Measurements from ENCODE around the gene LAMTOR5.

DNA sequence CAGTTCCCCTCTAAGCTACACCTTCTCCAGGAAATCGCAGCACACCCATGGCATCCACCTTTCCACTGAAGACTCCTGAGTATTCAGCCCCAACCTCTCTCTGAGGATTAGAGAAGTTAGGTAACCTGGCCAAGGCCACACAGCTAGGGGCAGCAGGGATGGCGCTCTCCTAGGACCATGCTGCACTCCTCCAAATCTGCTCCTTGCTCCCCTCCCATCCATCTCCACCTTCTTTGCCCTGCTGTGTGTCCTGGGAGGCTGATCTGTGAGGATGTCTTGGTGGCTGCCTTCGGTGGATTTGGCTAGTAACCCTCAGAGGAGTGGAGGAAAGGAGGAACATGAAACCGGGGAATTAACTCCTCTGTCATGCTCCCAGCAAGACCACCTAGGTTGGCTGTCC, 23.4 kb upstream of the LAMTOR5 start:
- TF ChIP-seq RAD21 (conservative IDR thresholded peaks at IDR 0.05) (no peak), CTCF (IDR thresholded peaks at IDR 0.05; ENCODE audit: poor library complexity, severe bottlenecking) (no peak), POLR2AphosphoS5 (IDR thresholded peaks at IDR 0.05) (no peak), TAF1 (IDR thresholded peaks at IDR 0.05; ENCODE audit: low read depth) (no peak)
